ENCODE results near the gene GPT2.

Gene GPT2

DNA sequence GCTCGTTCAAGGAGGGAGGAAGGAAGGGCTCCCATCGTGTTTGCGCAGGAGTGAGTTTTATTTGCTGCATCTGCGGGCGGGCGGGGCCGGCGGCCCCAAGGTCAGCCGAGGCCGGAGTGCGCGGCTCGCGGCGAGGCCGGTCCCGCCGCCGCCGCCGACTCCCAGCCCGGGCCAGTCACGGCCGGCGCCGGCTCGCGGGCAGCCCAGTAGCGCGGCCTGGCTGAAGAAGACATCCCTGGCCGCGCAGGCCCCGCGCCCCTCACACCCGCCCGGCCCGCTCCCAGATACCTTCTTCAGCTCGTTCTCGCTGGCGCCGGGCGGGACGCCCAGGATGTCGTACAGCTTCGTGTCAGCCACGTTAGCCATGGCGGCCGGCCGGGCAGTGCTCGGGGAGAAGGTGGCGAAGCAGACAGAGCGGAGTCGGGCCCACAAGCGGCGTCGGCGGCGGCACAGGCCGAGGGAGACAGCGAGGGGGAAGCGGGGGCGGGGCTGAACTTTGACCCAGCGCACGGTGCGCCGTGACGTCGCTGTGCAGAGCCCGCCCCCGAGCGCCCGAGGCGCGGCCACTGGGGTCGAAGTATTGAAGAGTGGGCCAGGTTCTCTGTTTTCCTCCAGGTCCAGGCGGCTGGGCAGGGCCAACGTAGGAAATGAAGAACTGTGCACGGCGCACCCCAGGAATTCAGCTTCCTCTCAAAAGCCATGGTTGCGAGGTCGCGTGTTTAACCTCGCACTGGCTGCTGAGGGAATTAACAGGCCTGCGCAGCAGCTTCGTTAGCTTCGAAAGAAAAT is 89.2 kb downstream of the GPT2 start, which contains the start of gene DNAJA2:
TSS of gene DNAJA2 (minus strand) at position 468 of the 789 bp plus-strand sequence. CDS start at position 366, 102 bp downstream.
- peak within 1 kb of the TSS; percentile 57; the same call in 1 of the 2 replicates for H3K27ac ChIP-seq

DNA sequence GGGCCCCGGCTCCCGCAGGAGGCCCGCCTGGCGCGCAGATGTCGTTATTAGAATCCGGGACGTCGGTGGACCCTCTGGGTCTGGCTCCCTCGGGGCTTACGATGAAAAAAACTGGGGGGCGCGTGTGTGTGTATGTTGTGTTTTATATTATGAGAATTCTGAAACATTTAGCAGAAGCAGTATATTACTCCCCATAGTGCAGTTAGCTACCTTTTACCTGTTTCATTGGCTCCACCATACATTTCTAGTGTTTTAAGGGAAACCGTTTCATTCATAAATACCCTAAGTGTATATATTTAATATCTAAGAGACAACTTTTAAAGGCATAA is 89.8 kb downstream of the GPT2 start:
- Histone ChIP-seq H3K4me3 (peak overlapping the region; percentile 82), H3K9ac (ENCODE audit: insufficient read length) (peak overlapping the region; percentile 80), H3K9me3 (ENCODE audit: low read depth, low read length) (no peaks in the 10 kb centered on the region), H3K36me3 (ENCODE audit: insufficient read depth, low read length) (peaks cover 6% of the 10 kb centered on the region; the same call in 1 of the 2 replicates), H3K27ac (peak overlapping the region; percentile 57; the same call in 1 of the 2 replicates)
- no peak for TF ChIP-seq EZH2 (IDR thresholded peaks at IDR 0.05)
- no peak for DNase-seq (ENCODE audit: low read depth, low spot score)

More for the DNA sequence above, 89.2 kb downstream of the GPT2 start, which contains the start of gene DNAJA2:
- DNase-seq (ENCODE audit: low read depth, low spot score): no peak
- no peak for TF ChIP-seq EZH2 (IDR thresholded peaks at IDR 0.05)
- peak; percentile 14 for TF ChIP-seq FOXP2 (optimal IDR thresholded peaks at IDR 0.05; ENCODE audit: control extremely low read depth, extremely low read length, insufficient read depth)
- peak; percentile 84 for TF ChIP-seq POLR2AphosphoS5 (IDR thresholded peaks at IDR 0.05; ENCODE audit: borderline replicate concordance, low read depth, low read length)
- peak within 1 kb of the TSS; percentile 82 for H3K4me3 ChIP-seq
- H3K9me3 ChIP-seq (ENCODE audit: low read depth, low read length): no peaks in the 10 kb centered on the region
- H3K9ac ChIP-seq (ENCODE audit: insufficient read length): peak within 1 kb of the TSS; percentile 80
- H3K36me3 ChIP-seq (ENCODE audit: insufficient read depth, low read length): peaks cover 11% of the 10 kb centered on the region; the same call in 1 of the 2 replicates

DNA sequence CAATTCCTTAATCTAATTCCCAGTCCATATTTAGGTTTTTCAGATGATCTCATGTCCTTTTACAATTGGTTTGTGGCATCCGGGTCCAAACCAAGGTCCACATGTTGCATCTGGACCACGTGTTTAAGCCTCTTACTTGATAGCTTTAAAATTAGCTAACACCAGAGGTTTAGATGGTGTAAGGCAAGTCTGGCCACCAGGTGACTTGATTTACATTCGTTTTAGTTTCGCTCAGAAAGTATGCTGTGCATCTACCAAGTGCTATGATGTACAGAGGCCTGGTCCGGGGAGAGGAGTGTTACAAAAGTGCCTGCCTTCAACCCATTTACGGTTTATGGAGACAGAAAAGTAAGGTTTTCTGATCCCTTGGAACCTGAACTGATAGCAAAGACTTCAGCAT is 90.2 kb downstream of the GPT2 start:
- Histone ChIP-seq H3K9ac (ENCODE audit: insufficient read length) (peak overlapping the region; percentile 80), H3K36me3 (ENCODE audit: insufficient read depth, low read length) (peaks cover 2% of the 10 kb centered on the region; the same call in 1 of the 2 replicates), H3K4me3 (peak overlapping the region; percentile 82), H3K9me3 (ENCODE audit: low read depth, low read length) (no peaks in the 10 kb centered on the region), H3K27ac (no peak overlapping the region)
- TF ChIP-seq POLR2AphosphoS5 (IDR thresholded peaks at IDR 0.05; ENCODE audit: borderline replicate concordance, low read depth, low read length): no peak
- TF ChIP-seq EZH2 (IDR thresholded peaks at IDR 0.05): no peak
- no peak for TF ChIP-seq FOXP2 (optimal IDR thresholded peaks at IDR 0.05; ENCODE audit: control extremely low read depth, extremely low read length, insufficient read depth)
- no peak for DNase-seq (ENCODE audit: low read depth, low spot score)

DNA sequence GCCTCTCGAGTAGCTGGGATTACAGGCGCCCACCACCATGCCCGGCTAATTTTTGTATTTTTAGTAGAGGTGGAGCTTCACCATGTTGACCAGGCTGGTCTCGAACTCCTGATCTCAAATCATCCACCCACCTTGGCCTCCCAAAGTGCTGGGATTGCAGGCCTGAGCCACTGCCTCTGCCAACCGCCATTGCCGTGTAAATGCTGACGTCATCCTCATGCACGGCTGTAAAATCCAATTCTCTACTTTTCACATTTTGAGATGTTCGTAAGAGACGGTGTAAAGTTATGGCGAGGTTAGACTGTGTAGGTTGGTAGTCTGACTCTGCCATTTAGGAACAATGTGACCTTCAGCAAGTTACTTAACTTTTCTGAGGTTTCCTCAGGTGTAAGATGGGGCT is 91.0 kb downstream of the GPT2 start:
- H3K4me3 ChIP-seq: no peak overlapping the region
- H3K27ac ChIP-seq: no peak overlapping the region

DNA sequence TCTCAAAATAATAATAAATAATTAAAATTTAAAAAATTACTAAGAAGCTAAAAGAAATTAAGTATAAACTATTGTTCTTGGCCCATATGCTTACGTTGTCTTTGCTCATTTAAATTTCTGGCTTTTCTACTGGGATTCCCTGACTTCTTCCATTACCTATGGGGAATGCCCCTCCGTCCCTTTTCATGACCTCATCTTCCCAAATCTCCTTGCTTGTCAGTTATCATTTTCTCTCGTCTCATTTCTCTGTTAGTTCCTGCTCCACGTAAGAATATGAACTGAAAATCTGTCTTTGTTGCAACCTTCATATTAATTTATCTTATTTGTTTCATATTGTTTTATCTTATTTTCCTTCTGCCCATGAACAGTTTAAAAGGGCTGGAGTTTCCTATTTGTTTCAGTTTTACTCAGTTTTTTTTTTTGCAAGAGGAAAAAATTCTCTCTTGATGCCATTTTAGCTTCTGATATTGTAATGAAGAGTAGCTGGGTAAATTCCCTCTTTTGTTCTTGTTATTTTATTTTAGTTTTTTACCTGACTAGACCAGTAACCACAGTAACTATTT is 91.8 kb downstream of the GPT2 start:
- Histone ChIP-seq H3K36me3 (ENCODE audit: insufficient read depth, low read length) (no peaks in the 10 kb centered on the region; the same call in 1 of the 2 replicates), H3K9me3 (ENCODE audit: low read depth, low read length) (no peaks in the 10 kb centered on the region), H3K9ac (ENCODE audit: insufficient read length) (no peak overlapping the region), H3K27ac (no peak overlapping the region), H3K4me3 (no peak overlapping the region)
- DNase-seq (ENCODE audit: low read depth, low spot score): no peak
- TF ChIP-seq FOXP2 (optimal IDR thresholded peaks at IDR 0.05; ENCODE audit: control extremely low read depth, extremely low read length, insufficient read depth) (no peak), EZH2 (IDR thresholded peaks at IDR 0.05) (no peak), POLR2AphosphoS5 (IDR thresholded peaks at IDR 0.05; ENCODE audit: borderline replicate concordance, low read depth, low read length) (no peak)

More for the DNA sequence above, 91.0 kb downstream of the GPT2 start:
- no peak overlapping the region for H3K9ac ChIP-seq (ENCODE audit: insufficient read length)
- H3K9me3 ChIP-seq (ENCODE audit: low read depth, low read length): no peaks in the 10 kb centered on the region
- H3K36me3 ChIP-seq (ENCODE audit: insufficient read depth, low read length): no peaks in the 10 kb centered on the region; the same call in 1 of the 2 replicates
- DNase-seq (ENCODE audit: low read depth, low spot score): no peak
- TF ChIP-seq EZH2 (IDR thresholded peaks at IDR 0.05): no peak
- no peak for TF ChIP-seq POLR2AphosphoS5 (IDR thresholded peaks at IDR 0.05; ENCODE audit: borderline replicate concordance, low read depth, low read length)
- TF ChIP-seq FOXP2 (optimal IDR thresholded peaks at IDR 0.05; ENCODE audit: control extremely low read depth, extremely low read length, insufficient read depth): no peak

DNA sequence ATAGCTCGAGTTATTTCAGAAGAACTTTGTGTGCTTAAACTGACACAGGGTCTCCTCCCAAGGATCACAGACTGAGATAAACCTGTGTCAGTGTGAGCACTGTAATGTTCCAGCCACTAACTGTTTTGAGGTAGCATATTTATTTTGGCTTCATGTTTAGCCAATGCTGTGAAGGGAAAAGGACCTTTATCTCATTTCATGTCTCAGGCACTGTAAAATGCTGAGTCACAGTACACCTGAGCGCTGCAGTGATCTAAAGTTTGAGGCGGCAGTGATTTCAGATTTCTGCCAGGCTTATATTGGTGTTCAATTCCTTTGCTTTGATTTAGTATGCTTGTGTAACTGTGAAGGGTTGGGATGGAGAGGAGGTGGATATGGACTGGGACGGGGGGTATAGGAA is 92.4 kb downstream of the GPT2 start:
- no peak for TF ChIP-seq FOXP2 (optimal IDR thresholded peaks at IDR 0.05; ENCODE audit: control extremely low read depth, extremely low read length, insufficient read depth)
- TF ChIP-seq EZH2 (IDR thresholded peaks at IDR 0.05): no peak
- TF ChIP-seq POLR2AphosphoS5 (IDR thresholded peaks at IDR 0.05; ENCODE audit: borderline replicate concordance, low read depth, low read length): no peak
- no peak for DNase-seq (ENCODE audit: low read depth, low spot score)
- Histone ChIP-seq H3K9me3 (ENCODE audit: low read depth, low read length) (no peaks in the 10 kb centered on the region), H3K9ac (ENCODE audit: insufficient read length) (no peak overlapping the region), H3K4me3 (no peak overlapping the region), H3K36me3 (ENCODE audit: insufficient read depth, low read length) (no peaks in the 10 kb centered on the region), H3K27ac (no peak overlapping the region)
